ENCODE data around the gene SMCO3.

The SMCO3 gene

GRCh38 chr12:14814014-14814413, at the start of gene SMCO3:
Gene SMCO3, minus strand, starts transcription at chr12:14814182. Its CDS starts 7,502 bp downstream, at chr12:14806680.
- no peak for DNase-seq

- no peak for DNase-seq
These were observed 46.5 kb upstream of the SMCO3 start for GRCh38 chr12:14860490-14860889.

- DNase-seq = no peak
These were observed 44.5 kb upstream of the SMCO3 start for GRCh38 chr12:14858513-14858912.

- no peak for DNase-seq
These were observed 40.7 kb upstream of the SMCO3 start for GRCh38 chr12:14854586-14855183.

- no peak for DNase-seq
These were observed 40.0 kb upstream of the SMCO3 start for GRCh38 chr12:14853961-14854360.

- no peak for DNase-seq
These were observed 38.9 kb upstream of the SMCO3 start for GRCh38 chr12:14852880-14853279.

GRCh38 chr12:14850929-14851663, 37.1 kb upstream of the SMCO3 start:
- DNase-seq = no peak

GRCh38 chr12:14849661-14850060, 35.7 kb upstream of the SMCO3 start:
- DNase-seq = no peak

- no peak for DNase-seq
These were observed 33.0 kb upstream of the SMCO3 start for GRCh38 chr12:14846876-14847580.

- no peak for DNase-seq
These were observed 32.1 kb upstream of the SMCO3 start for GRCh38 chr12:14846042-14846587.

GRCh38 chr12:14845350-14845750, 31.4 kb upstream of the SMCO3 start:
- DNase-seq = no peak

GRCh38 chr12:14844401-14844800, 30.4 kb upstream of the SMCO3 start:
- DNase-seq = no peak

GRCh38 chr12:14843425-14843887, 29.5 kb upstream of the SMCO3 start, which contains the start of gene ART4:
Gene ART4, minus strand, starts transcription at chr12:14843526. Its CDS starts 413 bp downstream, at chr12:14843113.
- no peak for DNase-seq

GRCh38 chr12:14842315-14842714, 28.3 kb upstream of the SMCO3 start:
- DNase-seq = no peak

GRCh38 chr12:14841761-14842160, 27.8 kb upstream of the SMCO3 start:
- no peak for DNase-seq

GRCh38 chr12:14840616-14841015, 26.6 kb upstream of the SMCO3 start:
- no peak for DNase-seq

- DNase-seq = no peak
These were observed 25.3 kb upstream of the SMCO3 start for GRCh38 chr12:14839262-14839661.

GRCh38 chr12:14836336-14837210, 22.6 kb upstream of the SMCO3 start:
- DNase-seq = no peak

- no peak for DNase-seq
These were observed 20.5 kb upstream of the SMCO3 start for GRCh38 chr12:14834509-14834908.

- DNase-seq = no peak
These were observed 20.0 kb upstream of the SMCO3 start for GRCh38 chr12:14833952-14834351.

- no peak for DNase-seq
These were observed 19.4 kb upstream of the SMCO3 start for GRCh38 chr12:14833336-14833735.

- no peak for DNase-seq
These were observed 14.9 kb upstream of the SMCO3 start for GRCh38 chr12:14828892-14829291.

- no peak for DNase-seq
These were observed 13.1 kb upstream of the SMCO3 start for GRCh38 chr12:14827043-14827442.
